ENCODE data around the gene SLITRK5. TPM values are rescaled to one million over a fixed set of nuclear protein-coding genes. Genes with fewer than 3 reads are reported as not detected.

The SLITRK5 gene, protein sequence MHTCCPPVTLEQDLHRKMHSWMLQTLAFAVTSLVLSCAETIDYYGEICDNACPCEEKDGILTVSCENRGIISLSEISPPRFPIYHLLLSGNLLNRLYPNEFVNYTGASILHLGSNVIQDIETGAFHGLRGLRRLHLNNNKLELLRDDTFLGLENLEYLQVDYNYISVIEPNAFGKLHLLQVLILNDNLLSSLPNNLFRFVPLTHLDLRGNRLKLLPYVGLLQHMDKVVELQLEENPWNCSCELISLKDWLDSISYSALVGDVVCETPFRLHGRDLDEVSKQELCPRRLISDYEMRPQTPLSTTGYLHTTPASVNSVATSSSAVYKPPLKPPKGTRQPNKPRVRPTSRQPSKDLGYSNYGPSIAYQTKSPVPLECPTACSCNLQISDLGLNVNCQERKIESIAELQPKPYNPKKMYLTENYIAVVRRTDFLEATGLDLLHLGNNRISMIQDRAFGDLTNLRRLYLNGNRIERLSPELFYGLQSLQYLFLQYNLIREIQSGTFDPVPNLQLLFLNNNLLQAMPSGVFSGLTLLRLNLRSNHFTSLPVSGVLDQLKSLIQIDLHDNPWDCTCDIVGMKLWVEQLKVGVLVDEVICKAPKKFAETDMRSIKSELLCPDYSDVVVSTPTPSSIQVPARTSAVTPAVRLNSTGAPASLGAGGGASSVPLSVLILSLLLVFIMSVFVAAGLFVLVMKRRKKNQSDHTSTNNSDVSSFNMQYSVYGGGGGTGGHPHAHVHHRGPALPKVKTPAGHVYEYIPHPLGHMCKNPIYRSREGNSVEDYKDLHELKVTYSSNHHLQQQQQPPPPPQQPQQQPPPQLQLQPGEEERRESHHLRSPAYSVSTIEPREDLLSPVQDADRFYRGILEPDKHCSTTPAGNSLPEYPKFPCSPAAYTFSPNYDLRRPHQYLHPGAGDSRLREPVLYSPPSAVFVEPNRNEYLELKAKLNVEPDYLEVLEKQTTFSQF
- 0.24 TPM in 2 replicates for total RNA-seq (2014; rRNA removed; shearing (Covaris generic))
- polyA plus RNA-seq (2015; cell fraction: cytosol; rRNA removed), result 0.39 and 0.56 TPM in 2 replicates
- 0.76 and 1.1 TPM in 2 replicates for polyA plus RNA-seq (2015; cell fraction: nucleus; rRNA removed)

DNA sequence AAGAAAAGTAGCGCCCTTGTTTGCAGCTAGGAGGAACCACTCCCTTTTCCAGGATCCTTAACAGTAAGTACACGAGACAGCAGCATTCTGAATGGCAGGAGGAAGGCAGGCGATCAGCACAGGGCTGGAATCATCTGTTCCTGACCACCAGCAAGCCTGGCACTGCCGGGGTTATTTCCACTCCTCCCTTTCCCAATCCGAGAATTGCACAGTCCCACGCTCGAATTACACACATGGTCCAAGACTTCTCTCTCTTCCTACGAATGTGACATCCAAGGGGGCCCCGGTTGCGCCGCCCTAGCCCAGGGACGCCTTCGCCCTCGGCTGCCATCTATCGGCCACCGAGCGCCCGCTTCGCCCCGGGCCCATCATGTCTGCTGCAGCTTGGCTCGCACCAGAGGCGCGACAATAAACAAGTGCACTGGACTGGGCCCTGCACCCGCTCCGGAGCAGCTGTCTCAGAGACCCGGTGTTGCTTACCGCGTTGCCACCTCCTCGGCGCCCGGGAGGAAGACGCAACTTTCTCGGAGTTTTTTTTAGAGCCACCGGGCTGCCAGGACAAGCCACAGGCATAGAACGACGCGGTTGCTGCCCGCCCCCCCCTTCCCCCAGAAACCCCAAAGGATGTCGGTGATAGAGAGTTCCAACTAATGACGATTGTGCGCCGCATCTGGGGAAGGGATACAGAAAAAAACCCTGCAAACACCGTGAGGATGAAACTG lies at the start of gene SLITRK5:
SLITRK5 (plus strand) TSS at position 341 of the 722 bp plus-strand sequence. CDS start 4,018 bp downstream, outside the sequence.
- in situ Hi-C loops (cut with HindIII; ENCODE audit: low pct_unique_long_range_greater_than_20kb, low sequenced_read_pairs), result no loop called here

DNA sequence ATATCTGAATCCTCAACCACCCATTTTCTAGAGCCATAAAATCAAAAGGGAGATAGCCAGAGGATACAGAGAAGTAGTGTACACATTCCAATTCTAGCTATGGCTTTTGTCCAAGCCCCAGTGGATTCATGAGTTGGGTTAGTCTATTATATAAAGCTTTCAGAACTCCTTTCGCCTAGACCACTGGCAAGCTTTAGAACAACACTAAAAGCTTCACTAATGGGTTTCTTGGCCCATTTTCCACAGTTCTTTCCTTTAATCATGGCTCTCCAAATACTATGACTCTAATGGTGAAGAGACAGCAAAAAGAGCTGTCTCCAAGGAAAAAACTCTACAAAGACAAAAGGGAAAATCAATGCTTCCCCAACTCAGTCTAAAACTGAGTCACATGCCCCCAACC lies 48.2 kb upstream of the SLITRK5 start:
- in situ Hi-C loops (cut with HindIII; ENCODE audit: low pct_unique_long_range_greater_than_20kb, low sequenced_read_pairs), result no loop called here
- DNase-seq (ENCODE audit: low read depth, low spot score), result no peak

More for the DNA sequence above, at the start of gene SLITRK5:
- peak; percentile 85 for DNase-seq (ENCODE audit: low read depth, low spot score)

DNA sequence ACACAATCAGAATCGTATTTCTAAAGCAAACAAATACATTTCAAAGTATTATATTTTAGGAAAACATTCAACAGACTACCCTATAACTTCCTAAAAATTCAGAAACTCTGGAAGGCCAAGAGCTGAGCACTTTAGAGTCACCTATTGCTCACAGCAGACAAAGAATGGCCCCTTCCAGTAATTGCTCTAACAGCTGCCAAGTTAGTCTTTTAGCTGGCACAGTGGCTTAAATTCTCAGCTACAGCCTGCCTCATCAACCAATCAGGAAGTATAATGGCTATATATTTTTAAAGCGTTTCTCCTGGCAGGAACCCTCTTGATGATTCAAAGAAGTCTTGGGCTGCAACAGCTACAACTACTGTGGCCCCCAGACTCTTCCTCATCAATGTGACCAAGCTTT lies 14.9 kb upstream of the SLITRK5 start:
- DNase-seq (ENCODE audit: low read depth, low spot score), result no peak

DNA sequence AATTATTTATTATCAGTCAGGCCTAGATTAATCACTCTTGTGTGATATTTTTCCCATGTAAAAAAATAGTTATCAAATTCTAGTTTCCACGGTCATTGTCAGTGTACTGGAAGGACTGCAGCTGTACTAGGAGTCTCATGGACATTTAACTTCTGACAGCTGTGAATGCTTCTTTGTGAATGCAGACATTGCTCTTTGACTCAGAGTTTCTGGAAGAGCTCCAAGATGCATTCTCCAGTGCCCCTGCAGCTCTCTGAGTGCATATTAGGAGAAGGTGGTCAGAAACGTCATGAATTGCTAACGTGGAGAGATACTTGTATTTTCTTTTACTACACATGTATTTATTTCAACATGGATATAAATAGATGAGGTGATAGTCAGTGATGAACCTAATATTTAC lies 9.7 kb upstream of the SLITRK5 start:
- DNase-seq (ENCODE audit: low read depth, low spot score), result peak; percentile 94
- in situ Hi-C loops (cut with HindIII; ENCODE audit: low pct_unique_long_range_greater_than_20kb, low sequenced_read_pairs), result no loop called here

More for the DNA sequence above, 14.9 kb upstream of the SLITRK5 start:
- in situ Hi-C loops (cut with HindIII; ENCODE audit: low pct_unique_long_range_greater_than_20kb, low sequenced_read_pairs), result no loop called here

DNA sequence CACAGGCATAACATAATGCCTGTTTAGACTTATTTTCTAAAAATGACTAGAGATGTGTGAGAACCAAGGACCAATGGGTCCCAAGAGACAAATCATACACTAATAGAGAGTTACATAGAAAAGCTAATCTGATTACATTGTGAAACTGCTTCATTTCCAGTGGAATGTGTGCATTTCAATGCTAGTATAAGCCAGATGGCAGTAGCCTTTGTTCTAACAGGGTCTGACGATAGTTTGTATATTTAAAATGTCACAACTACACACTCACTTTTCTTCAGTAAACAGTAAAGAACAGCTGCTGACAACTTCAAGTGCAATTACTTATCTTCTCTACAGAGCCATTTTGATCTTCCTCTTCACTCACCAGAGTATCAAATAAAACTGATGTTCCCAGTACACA lies 4.3 kb upstream of the SLITRK5 start:
- peak; percentile 39 for DNase-seq (ENCODE audit: low read depth, low spot score)
- in situ Hi-C loops (cut with HindIII; ENCODE audit: low pct_unique_long_range_greater_than_20kb, low sequenced_read_pairs), result no loop called here

DNA sequence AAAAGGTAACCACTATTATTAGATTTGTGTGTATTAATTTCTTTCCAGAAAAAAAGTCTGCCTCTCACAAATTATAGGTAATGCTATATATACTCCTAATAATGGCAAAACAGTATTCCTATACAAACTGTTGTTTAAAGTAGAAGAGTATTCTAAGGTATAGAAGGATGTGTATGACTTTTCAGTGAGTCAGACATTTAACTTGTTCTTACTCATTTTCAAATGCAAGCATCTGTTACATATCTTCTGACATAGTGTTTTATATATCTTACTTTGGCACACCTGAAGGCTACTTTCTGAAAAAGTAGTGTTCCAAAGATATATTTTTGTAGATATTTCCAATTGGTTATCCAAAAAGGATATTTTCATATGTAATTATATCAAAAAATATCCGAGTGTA lies 3.5 kb upstream of the SLITRK5 start:
- no peak for DNase-seq (ENCODE audit: low read depth, low spot score)
- in situ Hi-C loops (cut with HindIII; ENCODE audit: low pct_unique_long_range_greater_than_20kb, low sequenced_read_pairs), result no loop called here

DNA sequence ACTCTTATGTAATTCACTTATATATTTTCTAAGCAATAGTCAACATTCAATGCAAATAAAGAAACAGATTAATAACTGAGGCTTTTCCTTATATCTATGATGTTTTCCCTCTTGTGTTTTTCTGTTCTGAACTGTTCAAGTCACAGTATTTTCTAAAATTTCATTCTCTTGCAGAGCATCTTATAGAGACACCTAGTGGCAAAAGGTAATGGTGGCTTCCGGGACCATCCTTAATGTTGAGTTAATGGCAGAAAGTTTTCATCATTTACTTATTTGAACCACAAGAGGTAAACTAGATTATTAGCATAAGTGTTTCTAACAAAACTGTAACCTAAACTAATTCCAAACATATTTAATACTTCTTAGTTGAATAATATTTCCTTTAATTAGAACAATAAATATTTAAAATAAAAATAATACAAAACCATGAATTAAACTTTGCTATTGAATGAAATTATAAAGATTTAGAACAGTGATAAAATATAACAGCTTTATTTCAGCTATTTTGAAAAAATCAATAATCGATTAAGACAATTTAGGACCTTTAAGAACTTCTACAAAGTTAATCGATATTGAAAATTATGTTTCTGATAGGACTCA lies 1.7 kb upstream of the SLITRK5 start:
- peak; percentile 69 for DNase-seq (ENCODE audit: low read depth, low spot score)
- in situ Hi-C loops (cut with HindIII; ENCODE audit: low pct_unique_long_range_greater_than_20kb, low sequenced_read_pairs), result no loop called here

DNA sequence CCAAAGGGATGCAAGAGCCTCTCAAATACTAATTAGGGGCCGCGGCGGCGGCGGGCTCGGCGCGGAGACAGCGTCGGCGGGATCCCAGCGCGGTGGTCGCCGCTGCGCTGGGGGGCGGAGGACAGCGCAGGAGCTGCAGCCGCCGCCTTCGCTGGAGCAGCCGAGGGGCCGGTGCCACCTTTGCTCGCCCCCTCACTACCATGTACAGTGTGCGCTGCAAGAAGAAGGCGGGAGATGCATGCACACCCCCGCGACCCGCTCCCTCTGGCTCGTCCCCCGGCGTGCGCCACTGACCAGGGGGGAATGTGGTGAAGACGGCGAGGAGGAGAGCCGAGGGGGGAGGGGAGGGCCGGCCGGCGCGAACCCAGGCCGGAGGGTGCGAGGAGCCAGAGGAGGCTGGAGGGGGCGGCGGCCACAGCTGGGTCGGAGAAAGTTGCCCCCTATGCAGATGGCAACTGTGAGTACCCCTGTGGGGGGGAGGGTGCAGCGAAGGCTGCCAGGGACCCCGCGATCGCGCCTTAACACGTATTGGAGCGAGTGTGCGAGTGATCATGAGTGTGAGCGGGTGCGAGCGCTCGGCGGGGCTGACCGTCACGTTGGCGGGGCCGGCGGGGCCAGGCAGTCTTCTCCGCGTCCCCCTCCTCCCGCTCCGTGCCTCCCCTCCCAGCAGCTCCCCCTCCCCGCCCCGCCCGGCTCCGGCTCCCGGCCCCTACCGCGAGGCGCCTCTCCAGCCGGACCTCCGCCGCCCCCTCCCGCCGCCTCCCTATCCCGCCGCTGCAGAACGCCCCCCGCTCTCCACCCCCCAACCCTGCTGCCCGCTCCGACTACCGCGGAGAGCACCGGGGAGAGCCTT lies 808 bp downstream of the SLITRK5 start:
- no peak for DNase-seq (ENCODE audit: low read depth, low spot score)
- in situ Hi-C loops (cut with HindIII; ENCODE audit: low pct_unique_long_range_greater_than_20kb, low sequenced_read_pairs), result no loop called here

DNA sequence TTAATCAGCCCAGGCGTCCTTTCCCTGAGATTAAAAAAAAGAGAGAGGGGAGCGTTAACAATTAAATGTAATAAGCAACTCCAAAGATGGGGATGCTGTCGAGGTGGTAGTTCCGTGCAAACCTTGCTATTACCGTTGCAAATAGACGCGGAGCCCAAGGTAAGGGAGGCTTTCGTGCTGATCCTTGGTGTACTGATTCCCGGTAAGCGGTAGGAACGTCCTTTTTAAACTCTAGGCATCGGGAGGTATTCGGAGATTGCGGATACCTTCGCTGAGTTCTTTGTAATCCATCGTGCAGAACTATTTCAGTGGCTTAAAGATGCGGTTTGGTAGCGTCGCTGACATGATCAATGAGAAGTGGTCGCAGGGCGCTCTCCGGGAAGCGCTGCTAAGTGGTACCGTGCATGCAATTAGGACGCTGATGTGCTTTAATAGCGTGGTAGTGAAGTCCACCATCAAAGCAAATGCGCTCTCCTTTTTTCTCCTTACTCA lies 3.1 kb downstream of the SLITRK5 start:
- in situ Hi-C loops (cut with HindIII; ENCODE audit: low pct_unique_long_range_greater_than_20kb, low sequenced_read_pairs), result no loop called here
- DNase-seq (ENCODE audit: low read depth, low spot score), result no peak

DNA sequence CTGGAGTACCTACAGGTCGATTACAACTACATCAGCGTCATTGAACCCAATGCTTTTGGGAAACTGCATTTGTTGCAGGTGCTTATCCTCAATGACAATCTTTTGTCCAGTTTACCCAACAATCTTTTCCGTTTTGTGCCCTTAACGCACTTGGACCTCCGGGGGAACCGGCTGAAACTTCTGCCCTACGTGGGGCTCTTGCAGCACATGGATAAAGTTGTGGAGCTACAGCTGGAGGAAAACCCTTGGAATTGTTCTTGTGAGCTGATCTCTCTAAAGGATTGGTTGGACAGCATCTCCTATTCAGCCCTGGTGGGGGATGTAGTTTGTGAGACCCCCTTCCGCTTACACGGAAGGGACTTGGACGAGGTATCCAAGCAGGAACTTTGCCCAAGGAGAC lies 4.7 kb downstream of the SLITRK5 start:
- DNase-seq (ENCODE audit: low read depth, low spot score), result no peak
- in situ Hi-C loops (cut with HindIII; ENCODE audit: low pct_unique_long_range_greater_than_20kb, low sequenced_read_pairs), result no loop called here

DNA sequence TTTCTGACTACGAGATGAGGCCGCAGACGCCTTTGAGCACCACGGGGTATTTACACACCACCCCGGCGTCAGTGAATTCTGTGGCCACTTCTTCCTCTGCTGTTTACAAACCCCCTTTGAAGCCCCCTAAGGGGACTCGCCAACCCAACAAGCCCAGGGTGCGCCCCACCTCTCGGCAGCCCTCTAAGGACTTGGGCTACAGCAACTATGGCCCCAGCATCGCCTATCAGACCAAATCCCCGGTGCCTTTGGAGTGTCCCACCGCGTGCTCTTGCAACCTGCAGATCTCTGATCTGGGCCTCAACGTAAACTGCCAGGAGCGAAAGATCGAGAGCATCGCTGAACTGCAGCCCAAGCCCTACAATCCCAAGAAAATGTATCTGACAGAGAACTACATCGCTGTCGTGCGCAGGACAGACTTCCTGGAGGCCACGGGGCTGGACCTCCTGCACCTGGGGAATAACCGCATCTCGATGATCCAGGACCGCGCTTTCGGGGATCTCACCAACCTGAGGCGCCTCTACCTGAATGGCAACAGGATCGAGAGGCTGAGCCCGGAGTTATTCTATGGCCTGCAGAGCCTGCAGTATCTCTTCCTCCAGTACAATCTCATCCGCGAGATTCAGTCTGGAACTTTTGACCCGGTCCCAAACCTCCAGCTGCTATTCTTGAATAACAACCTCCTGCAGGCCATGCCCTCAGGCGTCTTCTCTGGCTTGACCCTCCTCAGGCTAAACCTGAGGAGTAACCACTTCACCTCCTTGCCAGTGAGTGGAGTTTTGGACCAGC lies 5.3 kb downstream of the SLITRK5 start:
- in situ Hi-C loops (cut with HindIII; ENCODE audit: low pct_unique_long_range_greater_than_20kb, low sequenced_read_pairs), result no loop called here
- DNase-seq (ENCODE audit: low read depth, low spot score), result no peak

DNA sequence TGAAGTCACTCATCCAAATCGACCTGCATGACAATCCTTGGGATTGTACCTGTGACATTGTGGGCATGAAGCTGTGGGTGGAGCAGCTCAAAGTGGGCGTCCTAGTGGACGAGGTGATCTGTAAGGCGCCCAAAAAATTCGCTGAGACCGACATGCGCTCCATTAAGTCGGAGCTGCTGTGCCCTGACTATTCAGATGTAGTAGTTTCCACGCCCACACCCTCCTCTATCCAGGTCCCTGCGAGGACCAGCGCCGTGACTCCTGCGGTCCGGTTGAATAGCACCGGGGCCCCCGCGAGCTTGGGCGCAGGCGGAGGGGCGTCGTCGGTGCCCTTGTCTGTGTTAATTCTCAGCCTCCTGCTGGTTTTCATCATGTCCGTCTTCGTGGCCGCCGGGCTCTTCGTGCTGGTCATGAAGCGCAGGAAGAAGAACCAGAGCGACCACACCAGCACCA lies 5.9 kb downstream of the SLITRK5 start:
- in situ Hi-C loops (cut with HindIII; ENCODE audit: low pct_unique_long_range_greater_than_20kb, low sequenced_read_pairs), result no loop called here
- no peak for DNase-seq (ENCODE audit: low read depth, low spot score)

DNA sequence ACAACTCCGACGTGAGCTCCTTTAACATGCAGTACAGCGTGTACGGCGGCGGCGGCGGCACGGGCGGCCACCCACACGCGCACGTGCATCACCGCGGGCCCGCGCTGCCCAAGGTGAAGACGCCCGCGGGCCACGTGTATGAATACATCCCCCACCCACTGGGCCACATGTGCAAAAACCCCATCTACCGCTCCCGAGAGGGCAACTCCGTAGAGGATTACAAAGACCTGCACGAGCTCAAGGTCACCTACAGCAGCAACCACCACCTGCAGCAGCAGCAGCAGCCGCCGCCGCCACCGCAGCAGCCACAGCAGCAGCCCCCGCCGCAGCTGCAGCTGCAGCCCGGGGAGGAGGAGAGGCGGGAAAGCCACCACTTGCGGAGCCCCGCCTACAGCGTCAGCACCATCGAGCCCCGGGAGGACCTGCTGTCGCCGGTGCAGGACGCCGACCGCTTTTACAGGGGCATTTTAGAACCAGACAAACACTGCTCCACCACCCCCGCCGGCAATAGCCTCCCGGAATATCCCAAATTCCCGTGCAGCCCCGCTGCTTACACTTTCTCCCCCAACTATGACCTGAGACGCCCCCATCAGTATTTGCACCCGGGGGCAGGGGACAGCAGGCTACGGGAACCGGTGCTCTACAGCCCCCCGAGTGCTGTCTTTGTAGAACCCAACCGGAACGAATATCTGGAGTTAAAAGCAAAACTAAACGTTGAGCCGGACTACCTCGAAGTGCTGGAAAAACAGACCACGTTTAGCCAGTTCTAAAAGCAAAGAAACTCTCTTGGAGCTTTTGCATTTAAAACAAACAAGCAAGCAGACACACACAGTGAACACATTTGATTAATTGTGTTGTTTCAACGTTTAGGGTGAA lies 6.6 kb downstream of the SLITRK5 start:
- in situ Hi-C loops (cut with HindIII; ENCODE audit: low pct_unique_long_range_greater_than_20kb, low sequenced_read_pairs), result no loop called here
- no peak for DNase-seq (ENCODE audit: low read depth, low spot score)

DNA sequence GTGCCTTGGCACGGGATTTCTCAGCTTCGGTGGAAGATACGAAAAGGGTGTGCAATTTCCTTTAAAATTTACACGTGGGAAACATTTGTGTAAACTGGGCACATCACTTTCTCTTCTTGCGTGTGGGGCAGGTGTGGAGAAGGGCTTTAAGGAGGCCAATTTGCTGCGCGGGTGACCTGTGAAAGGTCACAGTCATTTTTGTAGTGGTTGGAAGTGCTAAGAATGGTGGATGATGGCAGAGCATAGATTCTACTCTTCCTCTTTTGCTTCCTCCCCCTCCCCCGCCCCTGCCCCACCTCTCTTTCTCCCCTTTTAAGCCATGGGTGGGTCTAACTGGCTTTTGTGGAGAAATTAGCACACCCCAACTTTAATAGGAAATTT lies 7.2 kb downstream of the SLITRK5 start:
- in situ Hi-C loops (cut with HindIII; ENCODE audit: low pct_unique_long_range_greater_than_20kb, low sequenced_read_pairs), result no loop called here
- DNase-seq (ENCODE audit: low read depth, low spot score), result no peak

DNA sequence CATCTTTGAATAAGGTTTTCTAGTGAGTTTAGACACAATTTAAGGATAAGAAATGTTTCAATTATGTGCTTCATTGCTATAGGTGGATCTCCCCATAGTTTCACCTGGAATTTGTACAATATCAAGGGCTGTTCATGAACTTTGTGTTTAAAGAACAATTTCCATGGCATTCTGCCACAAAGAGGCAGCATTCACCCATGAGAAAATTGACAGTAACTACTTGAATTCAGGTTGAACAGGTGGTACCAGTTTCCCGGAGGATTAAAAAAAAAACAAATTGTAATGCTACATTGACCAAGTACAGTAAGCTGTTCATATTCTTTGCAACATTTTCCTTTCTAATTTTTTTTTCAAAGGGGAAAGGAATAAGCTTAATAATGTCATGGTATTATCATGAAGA lies 9.1 kb downstream of the SLITRK5 start:
- DNase-seq (ENCODE audit: low read depth, low spot score), result peak; percentile 63
- in situ Hi-C loops (cut with HindIII; ENCODE audit: low pct_unique_long_range_greater_than_20kb, low sequenced_read_pairs), result no loop called here
